Uterus (tissue), 2 donors: Measurements from ENCODE around the gene BSDC1.

Source experiments
- POLR2A ChIP-seq, 2 donors: fragments of 450-650 bp; IDR thresholded peaks; one replicate each; pipeline ENCODE4 v1.6.1; 2016; ENCODE audit warnings: antibody characterized with exemption in 2 of 2, mild to moderate bottlenecking in 1 of 2, moderate library complexity in 1 of 2
- TF ChIP-seq, protein P1 (sequence below), 4 experiments: fragments of 200-600 bp in 2 of 4; fragments of 450-650 bp in 2 of 4; sonication (generic) in 2 of 4; IDR thresholded peaks; one replicate each; pipeline ENCODE4 v1.5.1; 2016 to 2019; ENCODE audit warnings: antibody characterized with exemption in 4 of 4, mild to moderate bottlenecking in 2 of 4, moderate library complexity in 1 of 4

DNA sequence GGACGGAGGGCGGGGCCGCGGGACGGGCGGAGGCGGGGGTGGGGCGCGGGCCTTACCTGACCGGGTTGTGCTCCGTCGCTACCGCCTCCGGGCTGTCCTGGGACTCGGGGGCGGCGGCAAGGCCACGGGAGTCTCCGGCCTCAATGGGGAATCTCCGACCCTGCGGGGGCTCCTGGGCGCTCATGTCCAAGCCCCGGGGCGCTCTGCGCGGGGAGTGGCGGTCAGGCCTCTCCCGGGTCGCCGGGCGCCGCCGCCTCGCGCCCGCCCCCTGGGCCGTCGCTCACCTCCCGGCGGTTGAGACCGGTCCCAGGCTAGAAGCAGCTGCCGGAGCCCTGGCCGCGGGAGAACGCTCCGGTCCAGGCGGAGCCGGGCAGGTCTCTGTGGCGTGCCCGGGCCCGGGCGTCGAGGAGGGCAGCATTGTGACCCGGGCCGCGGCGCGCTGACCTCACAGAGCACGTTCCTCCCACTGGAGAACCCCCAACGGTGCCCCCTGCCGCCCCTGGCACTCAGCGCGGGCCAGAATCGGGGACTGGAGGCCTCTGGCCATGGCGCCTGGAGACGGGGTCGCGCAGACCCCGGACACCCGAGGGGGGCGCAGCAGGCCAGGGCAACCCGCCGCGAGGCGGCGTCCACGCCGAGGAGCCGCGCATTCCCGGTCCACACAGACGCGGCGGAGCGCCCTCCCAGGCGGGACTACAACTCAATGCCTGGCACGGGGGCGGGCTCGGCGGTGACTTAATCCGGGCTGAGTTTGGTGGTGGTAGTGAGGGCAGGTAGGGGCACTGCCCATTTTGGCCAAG is 32.4 kb downstream of the BSDC1 start:
- TF ChIP-seq, protein P1, sequence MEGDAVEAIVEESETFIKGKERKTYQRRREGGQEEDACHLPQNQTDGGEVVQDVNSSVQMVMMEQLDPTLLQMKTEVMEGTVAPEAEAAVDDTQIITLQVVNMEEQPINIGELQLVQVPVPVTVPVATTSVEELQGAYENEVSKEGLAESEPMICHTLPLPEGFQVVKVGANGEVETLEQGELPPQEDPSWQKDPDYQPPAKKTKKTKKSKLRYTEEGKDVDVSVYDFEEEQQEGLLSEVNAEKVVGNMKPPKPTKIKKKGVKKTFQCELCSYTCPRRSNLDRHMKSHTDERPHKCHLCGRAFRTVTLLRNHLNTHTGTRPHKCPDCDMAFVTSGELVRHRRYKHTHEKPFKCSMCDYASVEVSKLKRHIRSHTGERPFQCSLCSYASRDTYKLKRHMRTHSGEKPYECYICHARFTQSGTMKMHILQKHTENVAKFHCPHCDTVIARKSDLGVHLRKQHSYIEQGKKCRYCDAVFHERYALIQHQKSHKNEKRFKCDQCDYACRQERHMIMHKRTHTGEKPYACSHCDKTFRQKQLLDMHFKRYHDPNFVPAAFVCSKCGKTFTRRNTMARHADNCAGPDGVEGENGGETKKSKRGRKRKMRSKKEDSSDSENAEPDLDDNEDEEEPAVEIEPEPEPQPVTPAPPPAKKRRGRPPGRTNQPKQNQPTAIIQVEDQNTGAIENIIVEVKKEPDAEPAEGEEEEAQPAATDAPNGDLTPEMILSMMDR (IDR thresholded peaks at IDR 0.05), result peak; percentile 46 to 66 (median 60)
- TF ChIP-seq POLR2A (IDR thresholded peaks at IDR 0.05), result peak in 1 of 2 donors; percentile 12
